K562 (cell line): ENCODE results near the gene FAM227A.

Experiments
- CEBPB ChIP-seq: fragments of 450-650 bp; IDR thresholded peaks from 2 replicates; pipeline ENCODE4 v1.6.1; 2016; ENCODE audit warnings: missing genetic modification characterization, missing compliant biosample characterization
- CREM ChIP-seq: IDR thresholded peaks from 2 replicates; pipeline ENCODE4 v1.6.1; 2014; ENCODE audit warnings: antibody characterized with exemption, low read depth
- CTCF ChIP-seq, 3 experiments: IDR thresholded peaks in 2 of 3; conservative IDR thresholded peaks in 1 of 3; 2 replicates each; pipeline ENCODE4 v1.5.1; 2011 to 2012; ENCODE audit warnings: low read length in 3 of 3, mild to moderate bottlenecking in 3 of 3, control low read depth in 2 of 3, improper control_type of control experiment in 1 of 3, inconsistent platforms in 1 of 3, low read depth in 1 of 3, mixed read lengths in 1 of 3, moderate library complexity in 1 of 3; ENCODE audit not compliant: insufficient read depth in 2 of 3
- ETV6 ChIP-seq, 3 experiments: fragments of 150-350 bp in 1 of 3; sonication (generic) in 1 of 3; formaldehyde crosslinking in 1 of 3; IDR thresholded peaks; 2 replicates each; pipeline versions ENCODE4 v1.6.1 to v1.8.0; 2014 to 2022; ENCODE audit warnings: borderline replicate concordance in 2 of 3, low read depth in 2 of 3, antibody characterized with exemption in 1 of 3, low read length in 1 of 3, mild to moderate bottlenecking in 1 of 3, missing genetic modification reagents in 1 of 3
- HMG20A ChIP-seq: fragments of 450-650 bp; formaldehyde crosslinking; conservative IDR thresholded peaks from 2 replicates; pipeline ENCODE4 v1.4.0; 2020; ENCODE audit warnings: mild to moderate bottlenecking, mixed read lengths
- JUNB ChIP-seq: fragments of 450-650 bp; formaldehyde crosslinking; conservative IDR thresholded peaks from 2 replicates; pipeline ENCODE4 v1.4.0; 2020; ENCODE audit warnings: mild to moderate bottlenecking
- KAT7 ChIP-seq: sonication (generic); formaldehyde crosslinking; IDR thresholded peaks from 2 replicates; pipeline ENCODE4 v1.8.0; 2022; ENCODE audit warnings: missing genetic modification reagents, mild to moderate bottlenecking, borderline replicate concordance
- POLR2AphosphoS5 ChIP-seq: IDR thresholded peaks from 2 replicates; pipeline ENCODE4 v1.6.1; 2011; ENCODE audit warnings: mild to moderate bottlenecking, low read depth, low read length, moderate library complexity; ENCODE audit not compliant: control insufficient read depth, insufficient read depth
- PYGO2 ChIP-seq: fragments of 450-650 bp; IDR thresholded peaks from 2 replicates; pipeline ENCODE4 v1.6.1; 2016; ENCODE audit warnings: mild to moderate bottlenecking, missing genetic modification characterization, moderate library complexity, missing compliant biosample characterization
- TOE1 ChIP-seq, 2 experiments: fragments of 450-650 bp in 1 of 2; sonication (generic) in 1 of 2; formaldehyde crosslinking in 1 of 2; IDR thresholded peaks; 2 replicates each; pipeline versions ENCODE4 v1.7.1 to v1.8.0; 2016 to 2022; ENCODE audit warnings: borderline replicate concordance in 2 of 2, mild to moderate bottlenecking in 2 of 2, antibody characterized with exemption in 1 of 2, inconsistent platforms in 1 of 2, low read depth in 1 of 2, missing genetic modification reagents in 1 of 2, moderate library complexity in 1 of 2
- ZNF324 ChIP-seq: fragments of 250-450 bp; sonication (Bioruptor Pico); IDR thresholded peaks from 2 replicates; pipeline ENCODE4 v1.4.0; 2020; ENCODE audit warnings: mild to moderate bottlenecking

- TF ChIP-seq CEBPB (tag) (no peak), PYGO2 (tag) (no peak), JUNB (CRISPR knock-in tag) (no peak), CTCF (IDR thresholded peaks at IDR 0.05 in 2 of 3, conservative IDR thresholded peaks at IDR 0.05 in 1 of 3; ENCODE audit: insufficient read depth in 2 of 3, low read depth in 1 of 3, low read length in 3 of 3) (no peak), ZNF324 (CRISPR knock-in tag) (no peak), HMG20A (CRISPR knock-in tag) (no peak), ETV6 (IDR thresholded peaks at IDR 0.05; ENCODE audit: borderline replicate concordance in 1 of 2, low read depth in 2 of 2, low read length in 1 of 2) (no peak), ETV6 (CRISPR knock-in tag; IDR thresholded peaks at IDR 0.05; ENCODE audit: borderline replicate concordance) (no peak), TOE1 (IDR thresholded peaks at IDR 0.05; ENCODE audit: borderline replicate concordance) (no peak), TOE1 (CRISPR knock-in tag; IDR thresholded peaks at IDR 0.05; ENCODE audit: borderline replicate concordance, low read depth) (no peak), POLR2AphosphoS5 (no peak), CREM (no peak), KAT7 (no peak)
These were observed 106.9 kb downstream of the FAM227A start for GRCh38 chr22:38549101-38549894.
